Heart left ventricle (tissue), 13 donors: ENCODE data around the gene ANGPTL8.

Source experiments
- POLR2A ChIP-seq, 2 donors: fragments of 450-650 bp; IDR thresholded peaks; one replicate each; pipeline ENCODE4 v1.6.1; 2017; ENCODE audit warnings: antibody characterized with exemption in 2 of 2, mild to moderate bottlenecking in 2 of 2, moderate library complexity in 2 of 2
- TF ChIP-seq, protein P1 (sequence below), 12 donors: fragments of 200-600 bp; sonication (generic) in 4 of 12; IDR thresholded peaks; one replicate each; pipeline versions ENCODE4 v1.5.0 to v1.8.0; 2018 to 2022; ENCODE audit warnings: antibody characterized with exemption in 12 of 12, mild to moderate bottlenecking in 5 of 12
- donor health status: ischemic (EF 13 %, LVEDD 7.1; RV severe dilation, severe dysfunction).
- donor health status: DM: no; HTN: yes; CAD: no.
- donor health status: DM: no; HTN: no; CAD: no.
- donor health status: ischemic (EF 25% LVEDD 6.9; RV normal size, moderate dysfunction).
- donor health status: ischemic (EF 25% LVEDD 5.7; RV mildly dilated, moderate dysfunction).
- donor health status: ischemic (EF 35%, LVEDD 5.7; RV mildly dilated, moderate dysfunction).
- donor health status: nonischemic (EF 11% LVEDD 7.7; RV severe dilation, severe dysfunction).
- donor health status: DM: yes; HTN: yes; CAD: no.
- donor health status: PGD.
- donor health status: ischemic (EF 29% LVEDD 5.4; RV normal size, mild dysfunction).
- donor health status: nonischemic (EF 23%, LVEDD 6.1; RV moderate dilation, normal function).

DNA sequence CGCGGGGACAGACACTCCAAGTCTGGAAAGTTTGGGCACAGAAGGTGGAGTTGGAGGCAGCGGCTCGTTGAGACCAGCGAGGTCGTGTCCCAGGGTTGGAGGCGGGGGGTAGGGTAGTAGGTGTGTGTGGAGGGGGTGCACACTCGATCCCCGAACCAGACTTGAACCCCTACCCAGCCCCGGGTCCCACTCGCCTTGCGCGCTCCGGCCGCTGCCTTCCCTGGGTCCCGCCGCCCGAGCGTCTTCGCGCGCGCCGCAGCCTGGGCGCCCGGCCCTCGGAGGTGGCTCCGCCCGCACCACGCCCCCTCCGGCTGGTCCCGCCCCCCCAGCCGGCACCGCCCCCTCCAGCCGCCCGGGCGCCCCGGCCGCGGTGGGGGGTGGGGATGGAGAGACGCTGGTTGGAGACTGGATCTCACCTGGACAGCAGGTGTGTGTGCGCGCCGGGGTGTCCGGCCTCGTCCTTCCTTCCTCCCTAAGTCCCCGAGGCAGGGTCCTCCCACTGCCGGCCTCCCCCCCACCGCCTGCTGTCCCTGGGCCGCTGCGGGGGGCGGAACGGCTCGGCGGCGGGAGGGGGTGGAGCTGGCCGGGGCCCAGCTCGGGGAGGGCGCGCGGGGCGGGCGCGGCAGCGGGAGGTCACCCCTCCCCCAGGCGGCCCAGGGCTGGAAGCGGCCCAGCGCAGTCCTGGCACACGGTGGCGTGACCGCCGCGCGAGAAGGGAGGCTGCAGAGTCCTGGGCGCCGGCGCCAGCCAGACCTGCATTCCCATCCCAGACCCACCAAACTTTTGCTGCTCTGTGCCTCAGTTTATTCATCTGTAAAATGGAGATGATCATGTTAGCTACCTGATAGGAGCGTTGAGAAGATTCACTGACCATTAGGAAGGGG lies 41.9 kb upstream of the ANGPTL8 start, which contains the start of gene KANK2:
- TF ChIP-seq, protein P1, sequence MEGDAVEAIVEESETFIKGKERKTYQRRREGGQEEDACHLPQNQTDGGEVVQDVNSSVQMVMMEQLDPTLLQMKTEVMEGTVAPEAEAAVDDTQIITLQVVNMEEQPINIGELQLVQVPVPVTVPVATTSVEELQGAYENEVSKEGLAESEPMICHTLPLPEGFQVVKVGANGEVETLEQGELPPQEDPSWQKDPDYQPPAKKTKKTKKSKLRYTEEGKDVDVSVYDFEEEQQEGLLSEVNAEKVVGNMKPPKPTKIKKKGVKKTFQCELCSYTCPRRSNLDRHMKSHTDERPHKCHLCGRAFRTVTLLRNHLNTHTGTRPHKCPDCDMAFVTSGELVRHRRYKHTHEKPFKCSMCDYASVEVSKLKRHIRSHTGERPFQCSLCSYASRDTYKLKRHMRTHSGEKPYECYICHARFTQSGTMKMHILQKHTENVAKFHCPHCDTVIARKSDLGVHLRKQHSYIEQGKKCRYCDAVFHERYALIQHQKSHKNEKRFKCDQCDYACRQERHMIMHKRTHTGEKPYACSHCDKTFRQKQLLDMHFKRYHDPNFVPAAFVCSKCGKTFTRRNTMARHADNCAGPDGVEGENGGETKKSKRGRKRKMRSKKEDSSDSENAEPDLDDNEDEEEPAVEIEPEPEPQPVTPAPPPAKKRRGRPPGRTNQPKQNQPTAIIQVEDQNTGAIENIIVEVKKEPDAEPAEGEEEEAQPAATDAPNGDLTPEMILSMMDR (IDR thresholded peaks at IDR 0.05): peak in 4 of 12 donors; percentile 8 to 31 (median 22)
- TF ChIP-seq POLR2A (IDR thresholded peaks at IDR 0.05): peak; percentile 78 to 97
